KMS-11 (cell line): ENCODE data around the gene CRADD.

Source experiments
- H2AFZ ChIP-seq: fragments of 200-600 bp; sonication (generic); 2 replicates; pipeline ENCODE4 v1.6.1; 2016; ENCODE audit warnings: antibody characterized with exemption, mixed run types, low read depth
- H3K27ac ChIP-seq: fragments of 200-600 bp; sonication (generic); 2 replicates; pipeline ENCODE4 v1.6.1; 2016; ENCODE audit warnings: mild to moderate bottlenecking, mixed run types
- H3K27me3 ChIP-seq: fragments of 200-600 bp; sonication (generic); 2 replicates; pipeline ENCODE4 v1.6.1; 2017; ENCODE audit warnings: mild to moderate bottlenecking, low read depth, mixed run types, moderate library complexity; ENCODE audit not compliant: insufficient read depth
- H3K36me3 ChIP-seq: fragments of 200-600 bp; sonication (generic); 2 replicates; pipeline ENCODE4 v1.6.1; 2017; ENCODE audit warnings: mild to moderate bottlenecking, mixed run types; ENCODE audit not compliant: insufficient read depth
- H3K4me1 ChIP-seq: fragments of 200-600 bp; sonication (generic); 2 replicates; pipeline ENCODE4 v1.6.1; 2016; ENCODE audit warnings: mild to moderate bottlenecking, low read depth, mixed run types; ENCODE audit not compliant: poor library complexity, severe bottlenecking
- H3K4me2 ChIP-seq: fragments of 200-600 bp; sonication (generic); 2 replicates; pipeline ENCODE4 v1.7.0; 2016; ENCODE audit warnings: mild to moderate bottlenecking, mixed run types
- H3K4me3 ChIP-seq: fragments of 200-600 bp; sonication (generic); IDR thresholded peaks from 2 replicates; pipeline ENCODE4 v1.6.1; 2017; ENCODE audit warnings: low read depth, low read length, mixed read lengths; ENCODE audit not compliant: insufficient read depth
- H3K79me2 ChIP-seq: fragments of 200-600 bp; sonication (generic); 2 replicates; pipeline ENCODE4 v1.6.1; 2016; ENCODE audit warnings: low read depth, mixed run types; ENCODE audit not compliant: insufficient read depth
- H3K9ac ChIP-seq: fragments of 200-600 bp; sonication (generic); 2 replicates; pipeline ENCODE4 v1.6.1; 2016; ENCODE audit warnings: mild to moderate bottlenecking, mixed run types
- H4K20me1 ChIP-seq: fragments of 200-600 bp; sonication (generic); 2 replicates; pipeline ENCODE4 v1.6.1; 2016; ENCODE audit warnings: mild to moderate bottlenecking, mixed run types; ENCODE audit not compliant: insufficient read depth
- CTCF ChIP-seq: fragments of 200-600 bp; sonication (generic); conservative IDR thresholded peaks from 2 replicates; pipeline ENCODE4 v1.6.1; 2017; ENCODE audit warnings: low read depth, mild to moderate bottlenecking, antibody characterized with exemption, low read length, moderate library complexity, mixed read lengths

CRADD gene

DNA sequence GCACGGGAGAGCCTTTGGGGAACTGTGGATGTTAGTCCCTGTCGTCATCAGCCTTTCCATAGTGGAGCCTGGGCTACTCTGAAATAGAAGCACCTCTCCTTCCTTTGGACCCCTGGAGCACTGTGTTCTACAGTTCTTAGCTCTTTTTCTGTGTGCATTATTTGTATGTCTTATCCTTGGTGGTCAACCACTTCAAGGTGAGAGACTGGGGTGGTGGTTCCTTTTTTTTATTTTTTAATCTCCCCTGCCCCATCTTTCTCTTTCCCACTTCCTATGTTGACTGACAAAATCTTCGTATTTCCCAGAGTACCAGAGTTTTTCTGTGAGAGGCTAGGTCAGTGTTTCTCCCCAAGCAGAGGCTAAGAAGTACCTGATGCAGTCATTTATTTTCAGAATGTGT is 111.7 kb downstream of the CRADD start:
- H3K79me2 ChIP-seq, result no peaks in the 10 kb centered on the region
- H3K4me3 ChIP-seq, result no peak overlapping the region
- no peaks in the 10 kb centered on the region for H4K20me1 ChIP-seq
- peak overlapping the region; percentile 79; the same call in 1 of the 2 replicates for H3K27ac ChIP-seq
- H3K9ac ChIP-seq, result no peak overlapping the region; the same call in 1 of the 2 replicates
- H3K27me3 ChIP-seq, result no peaks in the 10 kb centered on the region
- peaks cover 54% of the 10 kb centered on the region for H3K4me1 ChIP-seq
- peak overlapping the region; percentile 90; the same call in 1 of the 2 replicates for H3K4me2 ChIP-seq
- H3K36me3 ChIP-seq, result no peaks in the 10 kb centered on the region
- TF ChIP-seq CTCF, result no peak
- H2AFZ ChIP-seq, result no peak overlapping the region

DNA sequence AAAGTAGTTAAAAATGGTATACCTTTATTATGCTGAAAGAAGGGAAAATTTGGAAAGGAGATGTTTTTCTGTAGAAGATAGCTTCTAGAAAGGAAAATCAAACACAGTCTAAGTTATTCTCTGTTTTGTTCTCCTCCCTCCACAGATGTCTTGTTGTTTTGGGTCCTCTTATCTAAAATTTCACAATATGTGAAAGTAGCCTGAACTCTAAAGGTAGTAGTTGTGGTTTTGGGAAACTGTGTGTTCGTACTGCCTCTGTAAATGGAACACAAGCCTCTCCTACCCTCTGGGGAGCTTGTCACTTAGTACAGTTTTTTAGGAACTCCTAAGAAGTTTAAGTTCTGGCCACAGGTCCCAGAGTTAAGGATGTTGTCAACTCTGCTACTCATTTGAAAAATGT is 112.6 kb downstream of the CRADD start:
- no peaks in the 10 kb centered on the region for H3K27me3 ChIP-seq
- no peaks in the 10 kb centered on the region for H4K20me1 ChIP-seq
- H3K4me2 ChIP-seq, result peak overlapping the region; percentile 90
- H3K4me3 ChIP-seq, result no peak overlapping the region
- peaks cover 45% of the 10 kb centered on the region for H3K4me1 ChIP-seq
- no peaks in the 10 kb centered on the region for H3K36me3 ChIP-seq
- peak overlapping the region; percentile 35; the same call in 1 of the 2 replicates for H3K9ac ChIP-seq
- H3K27ac ChIP-seq, result peak overlapping the region; percentile 79
- H2AFZ ChIP-seq, result no peak overlapping the region
- no peaks in the 10 kb centered on the region for H3K79me2 ChIP-seq
- TF ChIP-seq CTCF, result no peak

DNA sequence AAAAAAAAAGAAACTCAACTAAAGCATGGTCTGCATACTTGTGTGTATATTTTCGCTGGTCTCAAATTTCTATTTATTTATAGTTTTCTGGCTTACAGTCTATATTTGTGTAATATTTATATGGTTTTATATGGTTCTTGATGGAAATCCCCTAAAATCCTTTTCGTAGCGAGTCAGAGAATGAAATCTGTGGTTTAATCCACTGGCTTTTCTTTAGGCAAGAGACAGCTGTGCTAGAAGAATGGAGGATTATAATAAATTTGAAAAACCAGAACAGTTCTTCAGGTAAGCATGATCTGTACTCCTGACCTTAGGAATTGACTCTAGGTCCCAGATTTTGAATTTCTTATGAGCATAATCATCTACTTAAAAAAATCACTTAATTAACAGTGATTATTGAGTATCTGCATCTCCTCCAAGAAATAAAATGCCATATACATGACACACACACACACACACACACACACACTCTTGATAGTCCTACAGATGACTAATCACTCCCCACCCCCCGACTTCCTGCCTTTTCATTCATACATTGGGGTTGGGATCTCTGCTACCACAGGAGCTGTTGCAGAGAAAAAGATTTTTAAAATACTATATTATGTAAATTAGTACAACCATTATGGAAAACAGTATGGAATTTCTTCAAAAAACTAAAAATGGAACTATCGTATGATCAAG is 113.4 kb downstream of the CRADD start:
- H3K4me2 ChIP-seq, result peak overlapping the region; percentile 90
- peak overlapping the region; percentile 35; the same call in 1 of the 2 replicates for H3K9ac ChIP-seq
- H3K27me3 ChIP-seq, result no peaks in the 10 kb centered on the region
- no peak overlapping the region for H2AFZ ChIP-seq
- no peak for TF ChIP-seq CTCF
- H3K27ac ChIP-seq, result peak overlapping the region; percentile 79; the same call in 1 of the 2 replicates
- H3K4me3 ChIP-seq, result no peak overlapping the region
- H3K4me1 ChIP-seq, result peaks cover 37% of the 10 kb centered on the region
- H3K79me2 ChIP-seq, result no peaks in the 10 kb centered on the region
- no peaks in the 10 kb centered on the region for H4K20me1 ChIP-seq
- no peaks in the 10 kb centered on the region for H3K36me3 ChIP-seq

DNA sequence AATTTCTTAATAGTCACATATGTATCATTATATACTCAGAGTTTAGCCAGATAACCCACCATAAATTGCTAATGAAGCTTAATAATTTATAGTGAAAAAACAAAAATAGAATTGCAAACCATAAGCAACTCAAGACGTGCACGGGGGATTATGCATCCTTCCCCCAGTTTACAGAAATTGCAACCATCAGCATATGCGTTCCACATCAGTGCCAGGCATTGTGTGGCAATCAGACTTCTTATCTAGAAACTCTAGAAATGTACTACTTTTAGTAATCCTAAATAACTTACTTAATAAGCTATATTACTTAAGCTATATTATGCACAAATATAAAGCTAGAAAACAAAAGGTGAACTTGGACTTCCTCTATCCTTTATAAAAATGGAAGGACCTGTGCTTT is 115.8 kb downstream of the CRADD start:
- no peak overlapping the region for H3K27ac ChIP-seq

More for the DNA sequence above, 115.8 kb downstream of the CRADD start:
- Histone ChIP-seq H3K27me3 (no peaks in the 10 kb centered on the region), H3K4me1 (peaks cover 34% of the 10 kb centered on the region), H3K36me3 (no peaks in the 10 kb centered on the region), H2AFZ (no peak overlapping the region), H3K9ac (no peak overlapping the region), H3K79me2 (no peaks in the 10 kb centered on the region), H4K20me1 (no peaks in the 10 kb centered on the region), H3K4me3 (no peak overlapping the region), H3K4me2 (no peak overlapping the region)
- TF ChIP-seq CTCF, result no peak
